Measurements from ENCODE around the gene FAR2. TPM values are rescaled to one million over a fixed set of nuclear protein-coding genes. Genes with fewer than 3 reads are reported as not detected.

The FAR2 gene
- total RNA-seq, 2 experiments from 2014 or later, result 0.53 to 1.6 TPM

DNA sequence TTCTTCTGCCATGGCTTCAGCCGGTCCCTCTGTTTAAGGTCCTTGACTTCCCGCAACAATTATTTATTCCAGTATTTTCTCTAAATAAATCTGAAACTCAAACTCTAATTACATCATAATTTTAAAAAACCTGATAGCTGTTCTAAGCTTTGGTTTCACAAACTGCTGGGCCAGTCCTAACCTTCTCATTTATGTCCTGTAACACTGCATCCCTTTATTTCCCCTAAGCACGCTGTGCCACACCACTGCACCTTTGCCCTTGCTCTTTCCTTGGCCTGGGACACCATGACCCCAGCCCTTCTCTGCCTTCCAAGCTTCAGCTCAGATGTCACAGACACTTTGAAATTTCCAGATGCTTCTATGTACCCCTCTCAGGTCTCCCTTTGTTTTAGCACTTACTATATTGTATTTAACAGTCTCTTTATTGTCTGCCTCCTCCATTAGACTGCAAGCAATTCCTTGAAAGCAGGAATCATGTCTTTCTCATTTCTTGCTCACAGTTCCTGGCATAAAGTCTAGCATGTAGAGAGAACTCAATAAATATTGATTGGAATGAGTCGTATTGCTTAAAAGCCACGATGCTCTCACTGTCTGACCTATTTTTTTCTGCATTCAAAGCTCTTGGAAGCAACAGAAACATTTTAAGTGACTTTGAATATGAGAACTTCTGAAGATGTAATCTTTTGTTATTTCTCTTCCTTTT is 120.8 kb downstream of the FAR2 start:
- intact Hi-C loops (cut with DNase I, micrococcal nuclease), result no loop called here
- no peak for ATAC-seq (ENCODE audit: poor library complexity)
- DNase-seq, result no peak
- Histone ChIP-seq H3K4me1 (ENCODE audit: insufficient read depth, low read length) (no peaks in the 10 kb centered on the region), H3K4me3 (ENCODE audit: low read length) (no peak overlapping the region), H3K9me3 (ENCODE audit: control insufficient read depth in 1 of 2, insufficient read depth in 1 of 2, low read length in 2 of 2) (peaks cover 6 to 7% of the 10 kb centered on the region in 2 experiments), H3K27me3 (ENCODE audit: control insufficient read depth in 1 of 2, insufficient read depth in 2 of 2, low read length in 2 of 2) (no peaks in the 10 kb centered on the region), H3K36me3 (ENCODE audit: insufficient read depth, low read length) (peaks cover 3% of the 10 kb centered on the region), H3K27ac (ENCODE audit: low read depth in 1 of 2, low read length in 2 of 2) (no peak overlapping the region)
- Mint-ChIP-seq H3K4me3 (no peak overlapping the region), H3K27ac (no peak overlapping the region), H3K36me3 (ENCODE audit: low read depth) (no peaks in the 10 kb centered on the region), H3K9me3 (peaks cover 2% of the 10 kb centered on the region), H3K27me3 (no peaks in the 10 kb centered on the region), H3K4me1 (ENCODE audit: low read depth) (no peaks in the 10 kb centered on the region)
- POLR2A ChIA-PET, result no interaction called here
- TF ChIP-seq, protein P1, sequence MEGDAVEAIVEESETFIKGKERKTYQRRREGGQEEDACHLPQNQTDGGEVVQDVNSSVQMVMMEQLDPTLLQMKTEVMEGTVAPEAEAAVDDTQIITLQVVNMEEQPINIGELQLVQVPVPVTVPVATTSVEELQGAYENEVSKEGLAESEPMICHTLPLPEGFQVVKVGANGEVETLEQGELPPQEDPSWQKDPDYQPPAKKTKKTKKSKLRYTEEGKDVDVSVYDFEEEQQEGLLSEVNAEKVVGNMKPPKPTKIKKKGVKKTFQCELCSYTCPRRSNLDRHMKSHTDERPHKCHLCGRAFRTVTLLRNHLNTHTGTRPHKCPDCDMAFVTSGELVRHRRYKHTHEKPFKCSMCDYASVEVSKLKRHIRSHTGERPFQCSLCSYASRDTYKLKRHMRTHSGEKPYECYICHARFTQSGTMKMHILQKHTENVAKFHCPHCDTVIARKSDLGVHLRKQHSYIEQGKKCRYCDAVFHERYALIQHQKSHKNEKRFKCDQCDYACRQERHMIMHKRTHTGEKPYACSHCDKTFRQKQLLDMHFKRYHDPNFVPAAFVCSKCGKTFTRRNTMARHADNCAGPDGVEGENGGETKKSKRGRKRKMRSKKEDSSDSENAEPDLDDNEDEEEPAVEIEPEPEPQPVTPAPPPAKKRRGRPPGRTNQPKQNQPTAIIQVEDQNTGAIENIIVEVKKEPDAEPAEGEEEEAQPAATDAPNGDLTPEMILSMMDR (IDR thresholded peaks at IDR 0.05), result no peak
- CTCF ChIA-PET, result no interaction called here

DNA sequence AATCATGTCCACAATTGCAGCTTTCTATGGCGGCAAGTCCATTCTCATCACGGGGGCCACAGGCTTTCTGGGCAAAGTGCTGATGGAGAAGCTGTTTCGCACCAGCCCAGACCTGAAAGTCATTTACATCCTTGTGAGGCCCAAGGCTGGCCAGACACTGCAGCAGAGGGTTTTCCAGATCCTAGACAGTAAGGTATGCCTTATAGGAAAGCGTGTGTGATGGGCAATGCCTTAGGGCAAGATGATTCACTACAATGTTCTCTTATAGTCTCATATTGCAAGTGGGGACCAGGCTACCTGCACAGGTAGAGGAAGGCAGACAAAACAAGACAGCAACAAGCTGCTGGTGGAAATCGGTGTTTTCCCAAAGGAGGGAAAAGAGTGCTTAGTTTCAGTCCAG is 121.4 kb downstream of the FAR2 start:
- H3K9me3 ChIP-seq (ENCODE audit: control insufficient read depth in 1 of 2, insufficient read depth in 1 of 2, low read length in 2 of 2), result peaks cover 0 to 7% of the 10 kb centered on the region in 2 experiments
- H3K4me3 Mint-ChIP-seq, result no peak overlapping the region
- DNase-seq, result no peak
- no peak overlapping the region for H3K4me3 ChIP-seq (ENCODE audit: low read length)
- intact Hi-C loops (cut with DNase I, micrococcal nuclease), result no loop called here
- no peaks in the 10 kb centered on the region for H3K27me3 Mint-ChIP-seq
- CTCF ChIA-PET, result no interaction called here
- no peak for ATAC-seq (ENCODE audit: poor library complexity)
- H3K4me1 ChIP-seq (ENCODE audit: insufficient read depth, low read length), result no peaks in the 10 kb centered on the region
- no peaks in the 10 kb centered on the region for H3K27me3 ChIP-seq (ENCODE audit: control insufficient read depth in 1 of 2, insufficient read depth in 2 of 2, low read length in 2 of 2)
- TF ChIP-seq, protein P1 (IDR thresholded peaks at IDR 0.05), result no peak
- peaks cover 3% of the 10 kb centered on the region for H3K36me3 ChIP-seq (ENCODE audit: insufficient read depth, low read length)
- no peaks in the 10 kb centered on the region for H3K36me3 Mint-ChIP-seq (ENCODE audit: low read depth)
- H3K4me1 Mint-ChIP-seq (ENCODE audit: low read depth), result no peaks in the 10 kb centered on the region
- H3K9me3 Mint-ChIP-seq, result no peaks in the 10 kb centered on the region
- POLR2A ChIA-PET, result no interaction called here
- H3K27ac Mint-ChIP-seq, result no peak overlapping the region
- H3K27ac ChIP-seq (ENCODE audit: low read depth in 1 of 2, low read length in 2 of 2), result no peak overlapping the region

DNA sequence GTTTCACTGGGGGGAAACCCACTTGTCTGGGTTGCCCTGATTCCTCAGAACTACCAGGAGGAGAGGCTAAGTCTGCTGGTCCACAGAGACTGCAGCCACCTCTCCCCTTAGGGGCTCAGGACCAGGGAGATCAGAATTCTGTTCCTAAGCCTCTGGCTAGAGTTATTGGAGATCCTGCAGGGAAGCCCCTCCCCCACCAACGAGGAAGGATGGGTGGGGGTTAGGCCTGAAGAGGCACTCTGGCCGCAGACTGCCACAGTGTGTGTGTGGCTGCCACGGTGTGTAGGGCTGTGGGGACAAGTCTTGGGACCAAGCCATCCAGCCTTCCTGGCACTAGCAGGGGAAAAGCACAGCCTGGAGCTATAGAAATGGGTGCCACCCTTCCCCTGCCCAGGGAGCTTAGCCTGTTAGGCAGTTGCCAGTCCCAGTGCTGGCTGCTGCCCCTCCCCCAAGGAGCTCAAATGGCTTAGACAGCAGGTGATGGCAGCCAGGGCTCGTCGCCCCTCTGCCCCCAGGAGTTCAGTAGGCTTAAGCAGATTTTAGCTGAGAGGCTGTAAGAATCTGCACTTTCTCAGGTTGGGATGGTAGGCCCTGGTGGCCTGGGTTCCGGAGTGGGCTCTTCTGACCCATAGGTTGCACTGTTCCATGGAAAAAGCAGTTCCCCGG is 124.2 kb downstream of the FAR2 start:
- TF ChIP-seq, protein P1 (IDR thresholded peaks at IDR 0.05), result no peak
- no peak for DNase-seq
- Mint-ChIP-seq H3K9me3 (no peaks in the 10 kb centered on the region), H3K4me1 (ENCODE audit: low read depth) (no peaks in the 10 kb centered on the region), H3K27ac (no peak overlapping the region), H3K36me3 (ENCODE audit: low read depth) (no peaks in the 10 kb centered on the region), H3K27me3 (no peaks in the 10 kb centered on the region), H3K4me3 (no peak overlapping the region)
- intact Hi-C loops (cut with DNase I, micrococcal nuclease), result no loop called here
- Histone ChIP-seq H3K27ac (ENCODE audit: low read depth in 1 of 2, low read length in 2 of 2) (no peak overlapping the region), H3K9me3 (ENCODE audit: control insufficient read depth in 1 of 2, insufficient read depth in 1 of 2, low read length in 2 of 2) (peaks cover 0 to 7% of the 10 kb centered on the region in 2 experiments), H3K27me3 (ENCODE audit: control insufficient read depth in 1 of 2, insufficient read depth in 2 of 2, low read length in 2 of 2) (no peaks in the 10 kb centered on the region), H3K4me1 (ENCODE audit: insufficient read depth, low read length) (no peaks in the 10 kb centered on the region), H3K4me3 (ENCODE audit: low read length) (no peak overlapping the region), H3K36me3 (ENCODE audit: insufficient read depth, low read length) (peaks cover 3% of the 10 kb centered on the region)
- ChIA-PET CTCF (no interaction called here), POLR2A (no interaction called here)
- ATAC-seq (ENCODE audit: poor library complexity), result no peak

Measured in CD4-positive, alpha-beta T cell (primary cell).